ENCODE results near the gene FOXA1.

Gene FOXA1

GRCh38 chr14:37597914-37598746 lies 3.1 kb upstream of the FOXA1 start:
- no peak overlapping the region for H3K4me3 ChIP-seq (ENCODE audit: low read depth, low read length)
- TF ChIP-seq CTCF (IDR thresholded peaks at IDR 0.05; ENCODE audit: borderline replicate concordance, insufficient read depth, low read depth, low read length): no peak

- no peak for TF ChIP-seq CTCF (IDR thresholded peaks at IDR 0.05; ENCODE audit: borderline replicate concordance, insufficient read depth, low read depth, low read length)
Measured at GRCh38 chr14:37597538-37597913, 2.5 kb upstream of the FOXA1 start.

GRCh38 chr14:37596790-37597472 lies 1.9 kb upstream of the FOXA1 start:
- no peak overlapping the region for H3K4me3 ChIP-seq (ENCODE audit: low read depth, low read length)
- TF ChIP-seq CTCF (IDR thresholded peaks at IDR 0.05; ENCODE audit: borderline replicate concordance, insufficient read depth, low read depth, low read length): no peak

More at GRCh38 chr14:37597538-37597913, 2.5 kb upstream of the FOXA1 start:
- H3K4me3 ChIP-seq (ENCODE audit: low read depth, low read length): no peak overlapping the region

- no peak overlapping the region for H3K4me3 ChIP-seq (ENCODE audit: low read depth, low read length)
Measured at GRCh38 chr14:37595809-37596621, 966 bp upstream of the FOXA1 start.

GRCh38 chr14:37594238-37594970 lies 645 bp downstream of the FOXA1 start:
- H3K4me3 ChIP-seq (ENCODE audit: low read depth, low read length): no peak overlapping the region
- 0 out of 2 replicates have a peak, but pooled peaks have one; percentile 26 for TF ChIP-seq CTCF (IDR thresholded peaks at IDR 0.05; ENCODE audit: borderline replicate concordance, insufficient read depth, low read depth, low read length)

More at GRCh38 chr14:37595809-37596621, 966 bp upstream of the FOXA1 start:
- no peak for TF ChIP-seq CTCF (IDR thresholded peaks at IDR 0.05; ENCODE audit: borderline replicate concordance, insufficient read depth, low read depth, low read length)

- TF ChIP-seq CTCF (IDR thresholded peaks at IDR 0.05; ENCODE audit: borderline replicate concordance, insufficient read depth, low read depth, low read length): no peak
- H3K4me3 ChIP-seq (ENCODE audit: low read depth, low read length): no peak overlapping the region
Measured at GRCh38 chr14:37593511-37594237, 1.4 kb downstream of the FOXA1 start.

Measured in GM12875 (cell line).